Epithelial cell of proximal tubule (primary cell): ENCODE measurements around the gene SEMA4B. TPM values are rescaled to one million over a fixed set of nuclear protein-coding genes. Genes with fewer than 3 reads are reported as not detected.

ENCODE experiments used
- DNase-seq: peaks from one replicate; pipeline ENCODE4 v3.0.0-alpha.2; 2011; ENCODE audit warnings: low read depth
- H3K4me3 ChIP-seq: 2 replicates; pipeline ENCODE4 v1.5.1; 2011; ENCODE audit warnings: low read depth, mild to moderate bottlenecking, low read length
- CTCF ChIP-seq: conservative IDR thresholded peaks from 2 replicates; pipeline ENCODE4 v1.5.1; 2012; ENCODE audit warnings: low read depth, mild to moderate bottlenecking, low read length
- total RNA-seq: library from RNA; depleted of rRNA; stranded (reverse); fragments of >200 nt; gene quantifications from 2 replicates; pipeline ENCODE4 v1.2.3, GENCODE V29; 2015

SEMA4B gene
- total RNA-seq, 1 donor from 2014 or later = 89.6 TPM

- TF ChIP-seq CTCF = no peak
- no peak for DNase-seq
- no peak overlapping the region for H3K4me3 ChIP-seq
Measured at GRCh38 chr15:90189781-90190467, 11.2 kb upstream of the SEMA4B start.

GRCh38 chr15:90190606-90191343, 10.4 kb upstream of the SEMA4B start:
- no peak for DNase-seq
- TF ChIP-seq CTCF = no peak
- no peak overlapping the region for H3K4me3 ChIP-seq

- no peak for DNase-seq
- no peak overlapping the region for H3K4me3 ChIP-seq
- no peak for TF ChIP-seq CTCF
Measured at GRCh38 chr15:90191344-90191687, 9.8 kb upstream of the SEMA4B start.

- no peak for DNase-seq
- H3K4me3 ChIP-seq = peak overlapping the region; percentile 1
- TF ChIP-seq CTCF = no peak
Measured at GRCh38 chr15:90191794-90192509, 9.2 kb upstream of the SEMA4B start.

- TF ChIP-seq CTCF = no peak
- H3K4me3 ChIP-seq = no peak overlapping the region
- DNase-seq = no peak
Measured at GRCh38 chr15:90192961-90193786, 8.0 kb upstream of the SEMA4B start.

- no peak for DNase-seq
- TF ChIP-seq CTCF = no peak
- H3K4me3 ChIP-seq = no peak overlapping the region
Measured at GRCh38 chr15:90194655-90195054, 6.5 kb upstream of the SEMA4B start.
